GM19035 (cell line): ENCODE measurements around the gene ADAM8.

ENCODE experiments used
- ATAC-seq: cut with Tn5 transposase; IDR thresholded peaks from one replicate; pipeline ENCODE4 v1.9.1; 2021; ENCODE audit not compliant: unreplicated experiment

Gene ADAM8

DNA sequence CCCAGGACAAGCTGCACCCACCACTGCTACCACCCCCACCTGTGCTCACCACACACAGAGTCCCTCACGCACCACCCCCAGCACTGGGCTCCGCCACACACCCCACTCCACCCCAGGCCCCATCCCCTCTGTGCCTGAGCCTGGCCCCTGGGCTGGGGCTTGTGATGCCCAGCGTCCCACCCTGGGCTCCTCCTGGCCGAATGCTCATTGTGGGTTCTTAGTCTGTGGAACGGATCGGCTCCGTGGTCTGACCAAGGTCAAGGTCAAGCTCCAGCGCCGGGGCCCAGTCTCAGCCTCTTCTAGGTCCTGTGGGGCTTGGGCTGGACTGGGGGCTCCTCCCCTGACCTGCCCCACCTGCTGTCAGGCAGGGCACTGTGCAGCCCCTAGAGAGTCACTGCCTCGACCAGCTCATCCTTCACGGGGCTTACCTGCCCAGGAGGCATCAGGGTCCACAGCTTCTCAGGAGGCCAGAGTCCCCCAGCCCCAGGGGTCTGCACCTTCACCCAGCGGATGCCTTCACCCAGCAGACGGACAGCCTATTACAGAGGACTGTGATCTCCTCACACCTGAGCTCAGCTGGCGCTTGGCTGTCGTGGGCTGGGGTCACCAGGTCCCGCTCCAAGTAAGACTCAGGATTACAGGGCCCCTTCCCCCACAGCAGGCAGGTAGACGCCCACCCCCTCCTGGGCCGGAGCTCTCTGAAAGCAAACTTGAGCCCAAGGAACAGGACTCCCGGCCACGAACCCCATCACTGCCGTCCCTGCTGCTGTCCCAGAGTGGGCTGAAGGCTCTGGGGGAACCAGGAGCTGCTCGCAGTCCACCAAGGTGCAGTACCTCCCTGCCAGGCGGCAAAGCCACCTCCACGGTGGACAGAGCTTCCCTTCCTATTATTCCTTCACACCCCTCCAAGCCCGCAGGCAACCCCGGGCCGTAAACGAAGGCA, 61.9 kb downstream of the ADAM8 start:
- no peak for ATAC-seq

DNA sequence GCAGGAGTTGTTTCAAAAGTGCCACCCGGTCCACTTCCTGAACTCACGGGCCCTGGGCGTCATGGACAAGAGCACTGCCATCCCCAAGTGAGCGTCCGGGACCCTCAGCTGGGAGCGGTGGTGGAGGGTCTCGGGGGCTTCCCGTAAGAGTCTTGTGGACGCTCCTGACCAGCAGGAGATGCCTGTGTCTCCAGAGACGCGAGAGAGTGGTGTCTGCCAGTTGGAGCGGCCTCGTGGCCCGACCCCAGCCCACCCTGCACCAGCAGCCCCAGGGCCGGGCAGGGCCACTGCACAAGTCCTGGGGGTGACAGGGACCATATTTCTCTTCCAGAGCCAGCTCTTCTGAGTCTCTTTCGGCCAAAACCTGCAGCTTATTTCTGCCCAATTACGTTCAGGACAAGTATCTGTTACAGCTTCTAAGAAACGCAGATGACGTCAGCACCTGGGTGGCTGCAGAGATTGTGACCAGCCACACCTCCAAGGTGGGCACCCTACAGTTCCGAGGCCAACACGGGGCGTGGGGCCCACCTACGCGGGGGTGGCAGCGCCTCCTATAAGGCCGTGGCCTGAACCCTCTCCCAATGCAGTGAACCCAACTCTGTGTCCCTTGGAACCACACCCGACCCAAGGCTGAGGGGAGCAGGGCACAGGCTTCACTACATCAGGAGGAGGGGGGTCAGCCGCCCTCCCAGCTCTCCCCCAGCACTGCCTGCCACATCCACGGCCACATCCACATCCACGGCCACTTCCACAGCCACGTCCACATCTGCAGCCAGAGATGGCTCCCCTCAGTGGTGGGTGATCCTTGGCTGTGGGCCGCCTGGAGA, 62.8 kb downstream of the ADAM8 start:
- ATAC-seq = no peak

- ATAC-seq = no peak
These were observed 63.7 kb downstream of the ADAM8 start for GRCh38 chr10:133212853-133213494.
